Measurements from ENCODE around the gene MYO18B.

DNA sequence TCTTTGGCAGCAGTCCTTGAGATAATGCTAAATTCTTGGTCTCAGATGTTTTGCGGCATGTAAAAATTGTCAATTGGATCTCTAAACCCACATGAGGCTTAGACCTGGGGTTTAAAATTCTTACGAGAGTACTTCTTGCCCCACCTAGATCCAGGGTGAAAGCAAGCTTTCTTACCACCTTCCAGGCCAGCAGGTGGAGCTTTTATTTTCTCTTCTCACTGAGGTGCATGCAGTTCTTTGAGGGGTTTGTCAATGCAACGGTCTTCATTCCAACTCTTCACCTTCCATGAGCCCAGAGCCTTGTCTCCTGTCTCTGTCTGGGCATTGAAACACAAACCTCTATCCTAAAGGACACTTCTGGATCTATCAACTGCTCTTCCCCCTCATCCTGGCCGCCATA, 154.1 kb downstream of the MYO18B start:
- TF ChIP-seq, protein P1, sequence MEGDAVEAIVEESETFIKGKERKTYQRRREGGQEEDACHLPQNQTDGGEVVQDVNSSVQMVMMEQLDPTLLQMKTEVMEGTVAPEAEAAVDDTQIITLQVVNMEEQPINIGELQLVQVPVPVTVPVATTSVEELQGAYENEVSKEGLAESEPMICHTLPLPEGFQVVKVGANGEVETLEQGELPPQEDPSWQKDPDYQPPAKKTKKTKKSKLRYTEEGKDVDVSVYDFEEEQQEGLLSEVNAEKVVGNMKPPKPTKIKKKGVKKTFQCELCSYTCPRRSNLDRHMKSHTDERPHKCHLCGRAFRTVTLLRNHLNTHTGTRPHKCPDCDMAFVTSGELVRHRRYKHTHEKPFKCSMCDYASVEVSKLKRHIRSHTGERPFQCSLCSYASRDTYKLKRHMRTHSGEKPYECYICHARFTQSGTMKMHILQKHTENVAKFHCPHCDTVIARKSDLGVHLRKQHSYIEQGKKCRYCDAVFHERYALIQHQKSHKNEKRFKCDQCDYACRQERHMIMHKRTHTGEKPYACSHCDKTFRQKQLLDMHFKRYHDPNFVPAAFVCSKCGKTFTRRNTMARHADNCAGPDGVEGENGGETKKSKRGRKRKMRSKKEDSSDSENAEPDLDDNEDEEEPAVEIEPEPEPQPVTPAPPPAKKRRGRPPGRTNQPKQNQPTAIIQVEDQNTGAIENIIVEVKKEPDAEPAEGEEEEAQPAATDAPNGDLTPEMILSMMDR (IDR thresholded peaks at IDR 0.05): no peak
- no peak for TF ChIP-seq EZH2 (IDR thresholded peaks at IDR 0.05; ENCODE audit: borderline replicate concordance, insufficient read depth, low read depth, low read length, poor library complexity, severe bottlenecking)
